ENCODE results near the gene MFGE8.

MFGE8 gene

DNA sequence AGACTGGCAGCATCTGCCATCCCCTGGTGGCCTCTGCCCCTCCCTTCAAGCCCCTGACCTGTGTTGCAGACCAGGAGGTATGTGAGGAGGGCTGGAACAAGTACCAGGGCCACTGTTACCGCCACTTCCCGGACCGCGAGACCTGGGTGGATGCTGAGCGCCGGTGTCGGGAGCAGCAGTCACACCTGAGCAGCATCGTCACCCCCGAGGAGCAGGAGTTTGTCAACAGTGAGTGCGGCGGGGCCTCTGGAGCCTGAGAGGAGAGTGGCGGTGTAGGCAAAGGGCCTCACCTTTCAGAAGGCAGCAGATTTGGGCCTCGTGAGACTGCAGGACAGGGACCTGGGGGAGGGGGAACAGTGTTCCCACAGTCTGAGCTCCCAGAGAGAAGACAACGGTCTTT lies 41.9 kb downstream of the MFGE8 start:
- DNase-seq: no peak

DNA sequence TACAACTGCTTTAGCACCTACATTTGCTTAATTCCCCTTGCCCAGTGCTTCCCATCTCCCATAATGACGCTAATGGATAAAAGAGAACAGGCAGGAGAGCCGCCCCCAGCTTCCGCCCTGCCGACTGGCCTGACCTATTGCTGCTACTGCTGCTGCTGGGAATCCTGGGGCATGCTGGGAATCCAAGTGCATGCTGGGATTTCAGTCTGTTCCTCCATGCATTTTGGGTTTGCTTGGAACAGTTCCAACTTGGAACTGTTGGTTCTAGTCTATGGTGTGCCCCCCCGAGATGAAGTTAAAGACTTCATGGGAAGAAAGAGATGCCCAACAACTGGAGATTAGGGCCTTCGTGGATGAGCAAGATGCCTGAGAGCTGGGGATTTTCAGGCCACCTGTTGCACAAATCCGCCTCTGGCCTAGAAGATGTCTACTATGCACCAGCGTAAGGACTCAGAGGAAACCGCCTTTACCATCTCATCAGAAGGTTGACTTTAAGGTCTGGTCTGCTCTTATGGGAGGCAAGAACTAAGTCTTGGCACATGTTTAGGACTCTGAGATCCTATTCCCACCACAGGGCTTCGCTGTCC lies 46.8 kb downstream of the MFGE8 start:
- no peak for DNase-seq

DNA sequence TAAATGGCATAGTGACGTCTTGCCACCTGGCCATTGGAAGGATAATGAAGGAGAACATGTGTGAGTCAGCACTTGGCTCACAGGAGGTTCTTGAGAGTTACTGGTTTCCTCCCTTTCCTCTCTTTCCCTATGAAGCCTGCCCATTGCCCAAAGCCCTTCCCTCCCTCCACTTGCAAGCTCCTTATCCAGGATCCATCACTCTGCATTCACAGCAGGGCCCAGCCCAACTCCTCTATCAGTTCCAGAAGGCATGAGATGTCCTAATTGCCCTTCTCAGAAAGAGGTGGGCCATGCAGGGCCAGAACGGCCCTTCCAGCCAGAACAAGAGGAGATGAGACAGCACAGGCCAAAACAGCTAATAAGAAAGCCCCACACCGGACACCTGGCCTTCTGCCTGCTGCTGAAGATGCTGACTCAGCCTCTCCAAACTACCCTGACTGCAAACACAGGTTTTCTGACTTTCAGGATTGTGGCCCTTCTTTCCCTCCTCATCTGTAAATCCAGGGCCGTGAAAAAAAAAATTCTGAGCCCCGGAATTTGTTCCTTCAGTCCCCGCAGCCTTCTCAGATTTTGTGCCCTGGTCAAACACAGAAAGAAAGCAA lies 47.6 kb downstream of the MFGE8 start:
- DNase-seq: no peak

DNA sequence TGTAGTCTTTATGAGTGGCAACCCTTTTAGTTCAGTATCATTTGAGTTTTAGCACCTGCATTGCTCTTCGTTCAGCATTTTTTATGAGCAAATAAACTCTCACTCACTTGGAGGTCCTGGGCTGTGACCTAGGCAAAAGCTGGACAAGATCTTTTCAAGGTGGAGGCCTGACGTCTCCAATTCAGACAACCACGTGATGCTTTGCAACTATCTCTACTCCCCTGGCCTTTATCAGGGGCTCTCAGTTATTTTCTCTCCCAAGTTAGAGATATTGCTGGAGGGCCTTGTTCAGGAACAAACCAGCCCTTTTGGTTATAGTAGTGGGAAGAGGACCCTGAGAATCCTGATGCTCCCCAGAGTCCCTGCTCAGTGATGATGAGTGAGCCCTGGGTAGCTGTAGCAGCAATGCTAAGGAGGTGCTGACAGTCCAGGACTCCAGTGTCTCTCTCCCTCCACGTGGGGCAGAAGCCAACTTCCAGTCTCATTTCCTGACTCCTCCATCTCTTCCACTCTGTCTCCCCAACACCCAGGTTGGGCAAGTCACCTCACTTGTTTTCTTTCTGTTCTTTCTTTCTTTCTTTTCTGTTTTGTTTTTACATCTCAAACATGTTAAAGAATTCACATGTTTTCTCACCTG lies 48.2 kb downstream of the MFGE8 start:
- DNase-seq: no peak

DNA sequence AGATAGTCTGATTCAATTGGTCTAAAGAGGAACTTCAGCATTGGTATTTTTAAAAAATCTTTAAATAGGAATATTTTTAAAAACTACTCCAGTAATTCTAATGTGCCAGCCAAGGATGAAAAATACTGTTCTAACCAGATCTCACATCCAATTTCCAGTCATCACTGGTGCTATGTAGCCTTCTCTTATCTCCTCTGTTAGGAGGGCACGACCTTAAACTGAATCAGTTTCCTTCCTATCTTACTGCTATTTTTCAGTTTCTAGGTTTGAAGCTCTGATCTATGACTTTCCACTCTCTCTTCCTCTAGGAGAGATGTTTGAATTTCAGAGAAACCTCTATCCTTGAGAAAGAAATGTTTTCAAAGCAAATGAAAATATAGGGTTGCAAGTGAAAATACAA lies 49.8 kb downstream of the MFGE8 start:
- no peak for DNase-seq

- no peak for DNase-seq
Measured at GRCh38 chr15:88860212-88860611, 53.0 kb downstream of the MFGE8 start.

DNA sequence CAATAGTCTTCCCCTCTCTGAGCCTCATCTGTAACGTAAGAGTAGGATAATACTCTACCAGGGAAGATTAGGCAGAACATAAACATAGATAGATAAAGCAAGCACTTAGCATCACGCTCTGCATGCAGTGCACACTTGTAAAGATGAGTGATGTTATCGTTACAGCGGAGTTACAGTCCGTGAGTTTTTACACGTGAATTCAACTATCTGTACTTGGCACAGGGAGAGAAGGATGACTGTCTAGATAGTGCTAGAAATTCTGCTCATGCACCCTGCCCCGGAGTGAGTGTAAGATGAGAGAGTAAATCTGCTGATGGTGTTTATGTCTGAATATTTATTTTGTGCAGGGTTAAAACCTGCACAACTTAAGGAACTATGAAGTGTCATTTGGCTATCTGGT lies 53.6 kb downstream of the MFGE8 start:
- no peak for DNase-seq

GRCh38 chr15:88858934-88859333 lies 54.2 kb downstream of the MFGE8 start:
- DNase-seq: no peak

DNA sequence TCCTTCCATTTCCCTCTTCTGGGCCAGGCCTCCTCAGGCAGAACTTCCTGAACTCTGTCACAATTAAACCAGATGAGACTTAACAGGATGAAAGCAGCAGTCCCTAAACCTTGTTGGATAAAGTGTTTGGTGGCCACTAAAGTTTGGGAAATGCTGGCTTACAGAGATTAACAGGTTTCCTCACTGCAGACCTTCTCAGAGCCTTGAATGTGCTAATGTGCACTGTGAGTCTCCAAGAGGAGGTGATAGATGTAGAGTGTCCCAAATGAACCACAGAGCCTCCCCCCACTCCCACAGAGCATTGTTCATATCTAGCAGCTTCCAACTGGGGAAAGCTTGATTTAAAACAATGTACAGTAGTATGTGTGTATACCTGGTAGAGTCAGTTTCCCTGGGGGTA lies 60.7 kb downstream of the MFGE8 start:
- DNase-seq: no peak

- no peak for DNase-seq
Measured at GRCh38 chr15:88849376-88850072, 63.7 kb downstream of the MFGE8 start.
